RPMI8226 (cell line): ENCODE results near the gene FAAP100.

ENCODE experiments used
- DNase-seq: peaks from one replicate; pipeline ENCODE4 v3.0.0-alpha.2; 2015

FAAP100 gene

GRCh38 chr17:81522491-81523401 is 29.4 kb downstream of the FAAP100 start:
- DNase-seq: no peak

- DNase-seq: no peak
These were observed 31.9 kb downstream of the FAAP100 start for GRCh38 chr17:81520021-81520901.

- DNase-seq: peak; percentile 88
These were observed 32.7 kb downstream of the FAAP100 start for GRCh38 chr17:81519284-81520020.

- DNase-seq: peak; percentile 71
These were observed 33.3 kb downstream of the FAAP100 start for GRCh38 chr17:81518785-81519283.

GRCh38 chr17:81518113-81518784 is 33.9 kb downstream of the FAAP100 start:
- no peak for DNase-seq

- DNase-seq: no peak
These were observed 34.6 kb downstream of the FAAP100 start for GRCh38 chr17:81517339-81518112.

GRCh38 chr17:81517009-81517338 is 35.2 kb downstream of the FAAP100 start:
- no peak for DNase-seq

GRCh38 chr17:81516439-81516838 is 35.7 kb downstream of the FAAP100 start:
- no peak for DNase-seq

- DNase-seq: no peak
These were observed 36.6 kb downstream of the FAAP100 start for GRCh38 chr17:81515530-81516041.

GRCh38 chr17:81514739-81515529 is 37.2 kb downstream of the FAAP100 start:
- peak; percentile 79 for DNase-seq

- DNase-seq: no peak
These were observed 37.7 kb downstream of the FAAP100 start for GRCh38 chr17:81514489-81514738.

- DNase-seq: peak; percentile 76
These were observed 38.2 kb downstream of the FAAP100 start for GRCh38 chr17:81513753-81514488.

- DNase-seq: peak; percentile 73
These were observed 38.8 kb downstream of the FAAP100 start for GRCh38 chr17:81513372-81513752.

GRCh38 chr17:81512562-81513371 is 39.4 kb downstream of the FAAP100 start, which contains the start of gene ACTG1:
Gene ACTG1, minus strand, starts transcription at chr17:81512799. Its CDS starts 445 bp downstream, at chr17:81512354.
- DNase-seq: peak; percentile 96

GRCh38 chr17:81511804-81512561 is 40.2 kb downstream of the FAAP100 start:
- no peak for DNase-seq

GRCh38 chr17:81511554-81511803 is 40.7 kb downstream of the FAAP100 start:
- DNase-seq: no peak

- DNase-seq: no peak
These were observed 41.2 kb downstream of the FAAP100 start for GRCh38 chr17:81510785-81511553.
